CD14-positive monocyte (primary cell): ENCODE measurements around the gene IFIT3. TPM values are rescaled to one million over a fixed set of nuclear protein-coding genes. Genes with fewer than 3 reads are reported as not detected.
A peak's percentile ranks its signal among the peaks of the same experiment; 100 is the strongest.

Experiments used
- DNase-seq, 3 donors: peaks; one replicate each; pipeline ENCODE4 v3.0.0-alpha.2; 2011 to 2022
- H2AFZ ChIP-seq: 2 replicates; pipeline ENCODE4 v1.6.0; 2012; ENCODE audit warnings: mild to moderate bottlenecking, low read depth, low read length, inconsistent platforms; ENCODE audit not compliant: insufficient read depth, poor library complexity, severe bottlenecking
- H3K27ac ChIP-seq, 2 donors: 1 replicate in 1 of 2; 2 replicates in 1 of 2; pipeline ENCODE4 v1.5.1; 2012 to 2013; ENCODE audit warnings: low read length in 2 of 2, control low read depth in 1 of 2, inconsistent platforms in 1 of 2, low read depth in 1 of 2, mild to moderate bottlenecking in 1 of 2
- H3K27me3 ChIP-seq, 2 donors: one replicate each; pipeline versions ENCODE4 v1.6.0 to v1.6.1; 2011 to 2013; ENCODE audit warnings: low read length in 2 of 2; ENCODE audit not compliant: control insufficient read depth in 2 of 2, insufficient read depth in 2 of 2
- H3K36me3 ChIP-seq, 2 donors: replicated peaks in 1 of 2; 1 replicate in 1 of 2; 2 replicates in 1 of 2; pipeline versions ENCODE4 v1.5.1 to v1.6.1; 2012 to 2013; ENCODE audit warnings: low read length in 2 of 2, control low read depth in 1 of 2, inconsistent platforms in 1 of 2, mild to moderate bottlenecking in 1 of 2; ENCODE audit not compliant: insufficient read depth in 2 of 2, control insufficient read depth in 1 of 2
- H3K4me1 ChIP-seq, 2 donors: 1 replicate in 1 of 2; 2 replicates in 1 of 2; pipeline versions ENCODE4 v1.5.1 to v1.6.1; 2012 to 2013; ENCODE audit warnings: low read length in 2 of 2, control low read depth in 1 of 2, inconsistent platforms in 1 of 2, mild to moderate bottlenecking in 1 of 2, moderate library complexity in 1 of 2; ENCODE audit not compliant: insufficient read depth in 2 of 2, control insufficient read depth in 1 of 2
- H3K4me2 ChIP-seq: replicated peaks from 2 replicates; pipeline ENCODE3; 2012; ENCODE audit warnings: low read length, moderate library complexity, mild to moderate bottlenecking; ENCODE audit not compliant: poor library complexity, severe bottlenecking; ENCODE audit errors: extremely low read depth
- H3K4me3 ChIP-seq, 3 experiments: fragments of 200-600 bp in 1 of 3; sonication (generic) in 1 of 3; replicated peaks in 1 of 3; 1 replicate in 2 of 3; 2 replicates in 1 of 3; pipeline ENCODE4 v1.5.1; 2011 to 2013; ENCODE audit warnings: low read length in 3 of 3, mild to moderate bottlenecking in 3 of 3, control low read depth in 2 of 3, low read depth in 2 of 3, inconsistent platforms in 1 of 3, moderate library complexity in 1 of 3
- H3K79me2 ChIP-seq: 2 replicates; pipeline ENCODE4 v1.6.0; 2012; ENCODE audit warnings: mild to moderate bottlenecking, control low read depth, inconsistent platforms, low read length, moderate library complexity; ENCODE audit not compliant: insufficient read depth
- H3K9ac ChIP-seq: 2 replicates; pipeline ENCODE4 v1.6.0; 2017; ENCODE audit warnings: low read length, mild to moderate bottlenecking; ENCODE audit not compliant: insufficient read depth, poor library complexity, severe bottlenecking
- H3K9me3 ChIP-seq, 2 donors: replicated peaks in 1 of 2; 1 replicate in 1 of 2; 2 replicates in 1 of 2; pipeline versions ENCODE4 v1.5.1 to v1.6.1; 2012 to 2013; ENCODE audit warnings: low read length in 2 of 2, control low read depth in 1 of 2; ENCODE audit not compliant: control insufficient read depth in 1 of 2, insufficient read depth in 1 of 2
- H4K20me1 ChIP-seq: 2 replicates; pipeline ENCODE4 v1.6.0; 2012; ENCODE audit warnings: mild to moderate bottlenecking, low read length, control low read depth, moderate library complexity; ENCODE audit not compliant: insufficient read depth
- H3K27ac Mint-ChIP-seq, 7 donors: one replicate each; pipeline ENCODE4 v1.8.0; 2020; ENCODE audit warnings: mild to moderate bottlenecking in 7 of 7, mixed read lengths in 7 of 7, moderate library complexity in 6 of 7, inconsistent platforms in 2 of 7
- H3K27me3 Mint-ChIP-seq, 3 donors: one replicate each; pipeline ENCODE4 v1.8.0; 2021 to 2022; ENCODE audit warnings: low read depth in 3 of 3, mild to moderate bottlenecking in 3 of 3, mixed read lengths in 3 of 3, moderate library complexity in 3 of 3, inconsistent platforms in 1 of 3
- H3K36me3 Mint-ChIP-seq, 2 donors: one replicate each; pipeline ENCODE4 v1.8.0; 2020; ENCODE audit warnings: mixed read lengths in 2 of 2, inconsistent platforms in 1 of 2, mild to moderate bottlenecking in 1 of 2
- H3K4me1 Mint-ChIP-seq: one replicate; pipeline ENCODE4 v1.8.0; 2020; ENCODE audit warnings: mild to moderate bottlenecking, mixed read lengths
- H3K4me3 Mint-ChIP-seq, 2 donors: one replicate each; pipeline ENCODE4 v1.8.0; 2020; ENCODE audit warnings: mild to moderate bottlenecking in 2 of 2, mixed read lengths in 2 of 2, moderate library complexity in 1 of 2
- H3K9me3 Mint-ChIP-seq, 7 donors: one replicate each; pipeline ENCODE4 v1.8.0; 2020 to 2022; ENCODE audit warnings: mixed read lengths in 7 of 7, mild to moderate bottlenecking in 6 of 7, moderate library complexity in 6 of 7, inconsistent platforms in 2 of 7
- CTCF ChIP-seq: fragments of 200-600 bp; IDR thresholded peaks from one replicate; pipeline ENCODE4 v1.8.0; 2022; ENCODE audit warnings: antibody characterized with exemption, mild to moderate bottlenecking
- WGBS: methylation state at CpG from one replicate; pipeline ENCODE4 v1.1.5; 2013; ENCODE audit warnings: missing lambda C conversion rate; ENCODE audit not compliant: insufficient coverage; 5-methylcytosine and 5-hydroxymethylcytosine counted together
- intact Hi-C, 2 donors: fragments of 100-400 bp; cut with micrococcal nuclease; formaldehyde crosslinking; loops; one replicate each; pipeline versions ENCODE4 v1.15.0 to v1.15.1; 2023
- polyA plus RNA-seq, 3 donors: library from polyadenylated mRNA; depleted of rRNA in 1 of 3; unstranded in 2 of 3; stranded (reverse) in 1 of 3; fragments of 300-500 nt in 2 of 3; fragments of >200 nt in 1 of 3; fragmentation: Illumina TruSeq in 2 of 3; gene quantifications; 1 replicate in 2 of 3; 2 replicates in 1 of 3; pipeline ENCODE4 v1.2.3, GENCODE V29; 2012 to 2021

IFIT3 gene
- polyA plus RNA-seq, 3 donors: 13.8 to 38.0 (median 26.4) TPM

DNA sequence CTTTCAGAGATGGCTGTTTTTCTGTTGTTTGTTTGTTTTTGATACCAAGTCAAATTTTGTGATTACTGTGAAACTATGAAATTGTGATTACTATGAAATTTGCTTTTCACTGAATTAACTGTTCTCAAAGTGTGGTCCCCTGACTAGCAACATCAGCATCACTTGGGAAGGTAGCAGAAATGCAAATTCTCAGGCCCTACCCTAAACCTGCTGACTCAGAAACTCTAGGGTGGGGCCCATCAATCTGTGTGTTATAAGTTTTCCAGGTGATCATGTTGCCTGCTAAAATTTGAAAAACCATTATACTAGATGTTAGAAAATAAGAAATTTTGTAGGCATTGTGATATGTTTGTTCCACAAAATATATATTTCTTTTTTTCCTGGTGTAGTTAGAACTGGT, 51.3 kb downstream of the IFIT3 start:
- Mint-ChIP-seq H3K27ac (no peak overlapping the region), H3K9me3 (no peaks in the 10 kb centered on the region), H3K27me3 (peaks cover 0 to 6% (median 3%) of the 10 kb centered on the region in 3 donors), H3K4me3 (no peak overlapping the region), H3K36me3 (no peaks in the 10 kb centered on the region), H3K4me1 (peaks cover 19% of the 10 kb centered on the region)
- Histone ChIP-seq H3K79me2 (no peaks in the 10 kb centered on the region), H3K27ac (no peak overlapping the region), H3K9ac (no peak overlapping the region), H2AFZ (no peak overlapping the region), H4K20me1 (no peaks in the 10 kb centered on the region), H3K27me3 (no peaks in the 10 kb centered on the region), H3K9me3 (no peaks in the 10 kb centered on the region), H3K36me3 (no peaks in the 10 kb centered on the region), H3K4me1 (peaks cover 10 to 12% of the 10 kb centered on the region in 2 donors), H3K4me2 (no peak overlapping the region), H3K4me3 (no peak overlapping the region)
- no peak for DNase-seq
- intact Hi-C loops: no loop called here
- no peak for TF ChIP-seq CTCF

DNA sequence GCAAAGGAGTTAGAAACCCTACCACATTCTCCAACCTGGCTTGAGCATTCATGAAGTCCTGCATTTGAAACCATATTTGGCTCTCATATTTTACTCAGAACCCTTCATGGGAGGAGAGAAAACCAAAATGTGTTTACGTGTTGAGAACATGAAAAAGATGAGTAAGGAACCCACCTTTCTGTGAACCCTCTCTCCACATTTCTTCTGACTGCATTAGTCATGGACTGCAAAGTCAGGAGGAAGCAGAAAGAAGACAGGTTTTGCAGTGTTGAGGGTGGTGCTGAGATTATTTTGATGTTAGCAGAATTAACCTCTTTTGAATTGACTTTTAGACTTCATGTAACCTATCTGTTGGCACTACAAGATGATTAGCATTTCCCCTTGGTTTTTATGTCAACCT, 55.0 kb downstream of the IFIT3 start:
- intact Hi-C loops: no loop called here
- peaks cover 23 to 26% of the 10 kb centered on the region in 2 donors for H3K4me1 ChIP-seq
- no peak overlapping the region for H3K4me3 ChIP-seq
- Mint-ChIP-seq H3K27ac (peak overlapping the region in 1 of 7 donors; percentile 39), H3K27me3 (peaks cover 0 to 9% (median 3%) of the 10 kb centered on the region in 3 donors), H3K4me3 (no peak overlapping the region), H3K9me3 (no peaks in the 10 kb centered on the region), H3K4me1 (peaks cover 28% of the 10 kb centered on the region), H3K36me3 (no peaks in the 10 kb centered on the region)
- H3K9me3 ChIP-seq: no peaks in the 10 kb centered on the region
- no peak for DNase-seq
- WGBS: no CpG with 5 or more reads among the region's 1 CpG
- H3K4me2 ChIP-seq: no peak overlapping the region
- H3K79me2 ChIP-seq: no peaks in the 10 kb centered on the region
- no peaks in the 10 kb centered on the region for H3K36me3 ChIP-seq
- no peak for TF ChIP-seq CTCF
- H3K27me3 ChIP-seq: no peaks in the 10 kb centered on the region
- no peaks in the 10 kb centered on the region for H4K20me1 ChIP-seq
- H2AFZ ChIP-seq: no peak overlapping the region
- H3K27ac ChIP-seq: no peak overlapping the region
- no peak overlapping the region for H3K9ac ChIP-seq
